ENCODE results near the gene ORM1.
A peak's percentile ranks its signal among the peaks of the same experiment; 100 is the strongest.
"Not testable (repeated sequence)": the region's sequence is repeated elsewhere in the genome, so short reads cannot be mapped to it uniquely, and the experiment has no call there.

ORM1 gene

DNA sequence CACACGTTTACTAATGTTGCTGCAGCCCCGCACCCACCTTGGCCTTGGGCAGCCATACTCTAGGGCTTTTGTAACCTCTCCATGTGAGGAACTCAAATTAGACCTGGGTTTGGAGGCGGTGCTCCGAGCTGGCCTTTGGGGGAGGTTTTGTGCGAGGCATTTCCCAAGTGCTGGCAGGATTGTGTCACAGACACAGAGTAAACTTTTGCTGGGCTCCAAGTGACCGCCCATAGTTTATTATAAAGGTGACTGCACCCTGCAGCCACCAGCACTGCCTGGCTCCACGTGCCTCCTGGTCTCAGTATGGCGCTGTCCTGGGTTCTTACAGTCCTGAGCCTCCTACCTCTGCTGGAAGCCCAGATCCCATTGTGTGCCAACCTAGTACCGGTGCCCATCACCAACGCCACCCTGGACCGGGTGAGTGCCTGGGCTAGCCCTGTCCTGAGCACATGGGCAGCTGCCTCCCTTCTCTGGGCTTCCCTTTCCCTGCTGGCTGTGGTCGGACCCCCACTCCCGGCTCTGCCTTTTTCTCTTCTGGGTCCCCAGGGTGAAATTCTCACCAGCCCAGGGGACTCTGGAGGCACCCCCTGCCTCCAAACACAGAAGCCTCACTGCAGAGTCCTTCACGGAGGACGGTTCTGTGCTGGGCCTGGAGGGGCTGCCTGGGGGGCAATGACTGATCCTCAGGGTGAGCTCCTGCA is at the start of gene ORM1:
ORM1 (plus strand) TSS at position 268 of the 701 bp plus-strand sequence; CDS start at position 304, 36 bp downstream.
- not testable (repeated sequence) for DNase-seq (ENCODE audit: extremely low read depth in 1 of 2, low read depth in 1 of 2)

- no peak for DNase-seq (ENCODE audit: extremely low read depth in 1 of 2, low read depth in 1 of 2)
Observed at GRCh38 chr9:114273461-114273881, 49.4 kb upstream of the ORM1 start.

DNA sequence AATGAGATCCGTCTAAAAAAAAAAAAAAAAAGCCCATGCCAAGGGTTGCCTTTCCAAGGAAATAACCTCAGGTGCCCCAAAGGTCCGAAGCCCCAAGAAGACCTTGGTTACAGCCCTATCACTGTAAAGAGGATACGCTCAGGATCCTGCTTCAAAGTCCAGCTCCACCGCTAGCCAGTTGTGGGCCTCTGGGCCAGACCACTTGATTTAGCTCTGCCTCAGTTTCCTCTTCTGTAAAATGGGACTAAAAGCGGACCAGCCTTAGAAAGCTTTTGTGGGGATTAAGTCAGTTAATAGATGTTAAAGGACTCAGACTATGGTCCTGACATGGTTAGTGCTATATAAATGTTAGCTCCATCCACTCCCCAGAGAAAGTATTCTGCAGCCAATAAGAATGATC is 48.7 kb upstream of the ORM1 start:
- DNase-seq (ENCODE audit: extremely low read depth in 1 of 2, low read depth in 1 of 2), result no peak

DNA sequence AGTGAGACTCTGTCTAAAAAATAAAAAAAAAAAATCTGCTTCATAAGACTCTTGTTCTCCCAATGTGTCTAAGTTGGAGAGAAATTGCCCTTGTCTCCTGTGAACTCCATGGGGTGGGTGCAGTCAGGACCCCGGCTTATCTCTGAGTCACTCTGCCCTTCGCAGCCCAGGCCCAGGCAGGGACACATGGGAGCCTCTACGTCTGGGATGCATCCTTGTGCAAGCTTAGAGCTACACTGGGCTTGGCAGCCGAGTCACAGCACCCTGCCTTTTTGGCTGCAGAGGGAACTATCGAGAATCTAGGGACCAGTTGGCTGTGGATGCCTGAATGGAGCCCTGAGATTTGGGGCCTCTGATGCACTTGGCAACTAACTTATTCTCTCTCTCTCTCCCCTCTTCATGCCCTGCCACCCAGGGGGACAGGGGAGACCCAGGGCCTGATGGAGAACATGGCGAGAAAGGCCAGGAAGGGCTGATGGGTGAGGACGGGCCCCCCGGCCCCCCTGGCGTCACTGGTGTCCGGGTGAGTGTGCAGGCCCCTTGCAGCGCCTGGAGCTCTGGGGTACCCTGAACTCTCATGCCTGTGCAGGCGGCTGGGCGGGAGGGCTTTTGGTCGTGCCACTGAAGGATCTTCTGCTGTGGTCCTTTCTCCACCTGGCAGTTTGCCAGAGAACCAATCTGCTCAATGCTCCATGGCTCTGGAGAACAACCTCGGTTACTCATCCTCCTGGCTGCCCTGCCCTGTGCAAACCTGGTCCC is 47.5 kb upstream of the ORM1 start:
- no peak for DNase-seq (ENCODE audit: extremely low read depth in 1 of 2, low read depth in 1 of 2)

- no peak for DNase-seq (ENCODE audit: extremely low read depth in 1 of 2, low read depth in 1 of 2)
Observed at GRCh38 chr9:114276908-114277821, 45.7 kb upstream of the ORM1 start.

DNA sequence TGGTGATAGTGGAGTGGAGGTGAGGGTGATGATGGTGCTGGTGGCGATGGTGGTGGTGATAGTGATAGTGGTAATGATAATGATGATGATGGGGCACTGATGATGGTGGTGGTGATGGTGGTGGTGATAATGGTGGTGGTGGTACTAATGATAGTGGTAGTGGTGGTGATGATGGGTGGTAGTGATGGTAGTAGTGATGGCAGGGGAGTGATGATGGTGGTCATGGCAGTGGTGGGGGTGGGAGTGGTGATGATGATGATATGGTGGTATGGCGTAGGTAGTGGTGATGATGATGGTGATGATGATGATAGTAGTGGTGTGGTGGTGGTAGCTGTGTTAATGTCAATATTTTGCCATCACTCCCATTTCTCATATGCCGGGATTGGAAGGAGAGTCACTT is 44.5 kb upstream of the ORM1 start:
- DNase-seq (ENCODE audit: extremely low read depth in 1 of 2, low read depth in 1 of 2), result no peak

DNA sequence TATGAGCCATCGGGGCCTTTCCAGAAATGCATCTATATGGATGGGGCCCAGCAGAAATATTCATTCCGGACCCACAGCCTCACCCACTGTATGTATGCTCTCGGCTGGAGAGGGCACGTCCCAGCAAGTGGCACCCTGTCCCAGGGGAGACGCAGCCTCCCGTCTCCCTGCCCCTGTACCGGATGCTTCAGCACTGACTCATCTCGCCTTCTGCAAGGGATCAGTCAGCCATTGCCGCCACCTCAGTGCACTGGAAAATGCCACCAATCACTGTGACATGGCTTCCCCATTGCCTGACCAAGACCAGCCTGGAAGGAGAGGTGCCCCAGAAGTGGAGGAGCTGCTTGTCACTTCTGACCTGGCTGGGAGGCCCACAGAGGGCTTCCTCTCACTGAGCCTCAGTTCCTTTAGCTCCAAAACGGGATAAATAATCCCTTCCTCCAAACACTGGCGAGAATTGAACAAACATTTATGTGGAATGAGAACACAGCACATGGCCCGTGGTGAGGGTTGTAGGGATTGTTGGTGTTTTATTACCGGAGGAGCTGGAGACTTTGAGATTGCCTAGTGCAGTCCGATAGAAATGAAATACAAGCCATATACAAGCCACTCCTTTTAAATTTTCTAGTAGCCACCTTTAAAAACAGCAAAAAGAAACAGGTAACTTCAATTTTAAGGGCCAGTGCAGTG is 43.9 kb upstream of the ORM1 start:
- no peak for DNase-seq (ENCODE audit: extremely low read depth in 1 of 2, low read depth in 1 of 2)

- no peak for DNase-seq (ENCODE audit: extremely low read depth in 1 of 2, low read depth in 1 of 2)
Observed at GRCh38 chr9:114279693-114280092, 43.2 kb upstream of the ORM1 start.

DNA sequence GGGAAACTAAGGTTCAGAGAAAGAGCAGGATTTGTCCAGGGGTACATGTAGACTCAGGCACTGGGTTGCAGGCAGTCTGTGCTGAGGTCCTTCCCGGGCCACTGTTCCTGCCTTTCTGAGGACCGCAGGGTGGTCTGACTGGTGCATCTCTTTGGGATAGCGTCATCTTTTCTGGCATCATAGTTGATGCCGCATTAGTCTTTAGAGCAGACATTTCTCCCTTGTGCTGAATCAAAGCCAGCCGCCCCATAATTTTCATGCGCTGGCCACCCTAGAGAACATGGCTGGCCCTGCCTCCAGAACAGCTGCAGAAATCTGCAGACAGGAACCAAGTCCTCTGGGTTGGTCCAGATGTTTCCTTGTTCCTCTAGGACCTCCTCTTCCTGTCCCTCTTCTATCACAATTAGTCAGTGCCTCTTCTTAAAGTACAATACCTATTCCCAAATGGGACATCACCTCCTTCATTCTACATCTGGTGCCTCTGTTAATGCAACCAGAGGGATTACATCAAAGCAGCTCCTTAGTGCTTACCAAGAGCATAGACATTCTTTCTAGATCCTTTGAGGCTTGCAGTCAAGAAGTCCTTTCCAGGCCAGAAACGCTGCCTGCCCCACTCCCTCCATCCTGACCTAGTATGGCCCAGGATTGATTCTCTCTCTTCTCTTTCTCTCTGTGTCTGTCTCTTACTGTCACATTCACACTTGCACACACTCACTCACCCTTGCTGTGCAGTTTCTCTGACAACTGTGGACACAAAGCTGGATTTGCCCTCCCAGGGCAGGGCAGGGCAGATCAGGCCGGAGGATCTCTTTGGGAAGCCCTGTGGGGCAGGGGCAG is 42.0 kb upstream of the ORM1 start:
- DNase-seq (ENCODE audit: extremely low read depth in 1 of 2, low read depth in 1 of 2), result no peak

DNA sequence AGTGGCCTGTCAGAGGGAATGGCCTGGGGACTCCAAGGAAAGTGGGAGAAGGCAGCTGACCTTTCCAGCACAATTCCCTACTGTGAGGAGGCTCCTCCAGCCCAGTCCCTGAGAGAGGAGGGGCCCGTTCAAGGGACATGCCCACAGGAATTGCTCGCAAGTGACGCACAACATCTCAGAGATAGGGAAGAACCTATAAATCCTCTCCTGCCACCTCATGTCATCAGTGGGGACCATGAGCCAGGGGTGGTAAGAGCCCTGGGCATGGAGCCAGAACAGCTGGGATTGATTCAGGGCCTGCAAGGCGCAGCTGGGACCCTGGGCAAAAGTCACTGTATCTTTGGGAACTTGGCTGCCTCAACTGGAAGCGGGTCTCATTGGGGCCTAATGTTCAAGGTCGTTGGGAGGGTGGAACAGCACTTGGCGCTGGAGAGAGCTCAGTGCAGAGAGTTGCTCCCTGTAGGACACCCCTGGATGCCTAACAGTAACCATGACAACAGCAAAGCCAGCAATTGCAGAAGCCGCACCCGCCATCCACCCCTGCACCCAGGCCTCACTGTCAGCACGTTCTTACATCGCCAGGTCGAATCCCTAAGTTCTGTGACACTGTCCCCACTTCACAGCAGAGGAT is 41.3 kb upstream of the ORM1 start:
- no peak for DNase-seq (ENCODE audit: extremely low read depth in 1 of 2, low read depth in 1 of 2)

- DNase-seq (ENCODE audit: extremely low read depth in 1 of 2, low read depth in 1 of 2), result no peak
Observed at GRCh38 chr9:114282104-114282485, 40.8 kb upstream of the ORM1 start.

DNA sequence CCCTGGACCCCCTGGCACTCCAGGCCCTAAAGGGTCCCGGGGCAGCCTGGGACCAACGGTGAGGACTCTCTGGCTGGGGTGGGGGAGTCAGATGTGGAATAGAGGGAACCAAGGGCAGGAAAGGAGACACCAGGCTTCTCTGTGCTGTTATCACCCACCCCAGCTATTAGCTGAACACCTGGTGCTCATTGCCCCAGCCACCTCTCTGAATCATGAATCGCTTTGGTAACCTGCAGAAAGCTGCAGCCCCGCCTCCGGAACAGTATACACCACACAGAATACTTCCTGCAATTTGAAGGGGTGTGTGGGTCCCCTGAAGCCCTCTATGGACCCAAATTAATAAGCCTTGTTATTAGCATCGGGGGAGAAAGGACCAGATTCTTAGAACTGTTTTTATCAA is 40.4 kb upstream of the ORM1 start:
- DNase-seq (ENCODE audit: extremely low read depth in 1 of 2, low read depth in 1 of 2), result no peak

GRCh38 chr9:114282926-114283325 is 40.0 kb upstream of the ORM1 start:
- peak; percentile 10 to 27 for DNase-seq (ENCODE audit: extremely low read depth in 1 of 2, low read depth in 1 of 2)

DNA sequence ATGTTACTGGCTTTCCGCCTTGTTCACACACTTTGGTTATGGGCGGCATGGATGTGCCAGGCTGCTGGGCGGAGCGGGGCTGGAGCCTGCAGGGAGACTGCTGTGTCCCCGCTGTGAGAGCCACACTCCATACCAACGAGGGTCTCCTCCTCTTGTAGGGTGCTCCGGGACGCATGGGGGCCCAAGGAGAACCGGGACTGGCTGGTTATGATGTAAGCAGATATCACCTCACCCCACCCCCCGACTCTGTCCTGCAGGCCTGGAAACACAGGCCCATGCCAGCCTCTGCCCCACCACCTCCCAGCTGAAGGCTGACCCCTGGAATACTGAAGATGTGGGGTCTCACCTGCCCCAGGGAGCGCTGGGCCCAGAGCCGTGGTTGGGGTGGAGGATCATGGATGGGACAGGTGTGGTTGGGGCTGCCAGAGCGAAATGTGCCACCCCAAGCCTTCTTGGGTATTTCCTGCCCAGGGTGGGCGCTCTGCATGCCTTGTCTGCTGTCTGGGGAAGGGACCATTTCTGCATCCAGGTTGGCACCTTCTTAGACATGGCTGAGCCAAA is 39.3 kb upstream of the ORM1 start:
- no peak for DNase-seq (ENCODE audit: extremely low read depth in 1 of 2, low read depth in 1 of 2)

GRCh38 chr9:114284316-114285060 is 38.4 kb upstream of the ORM1 start:
- DNase-seq (ENCODE audit: extremely low read depth in 1 of 2, low read depth in 1 of 2), result no peak

- DNase-seq (ENCODE audit: extremely low read depth in 1 of 2, low read depth in 1 of 2), result no peak
Observed at GRCh38 chr9:114285166-114285867, 37.6 kb upstream of the ORM1 start.

GRCh38 chr9:114286146-114286679 is 36.7 kb upstream of the ORM1 start:
- DNase-seq (ENCODE audit: extremely low read depth in 1 of 2, low read depth in 1 of 2), result no peak
